H9 (cell line): Measurements from ENCODE around the gene EFNA5. TPM values are rescaled to one million over a fixed set of nuclear protein-coding genes. Genes with fewer than 3 reads are reported as not detected.

Source experiments
- DNase-seq: peaks from one replicate; pipeline ENCODE4 v3.0.0-alpha.2; 2017
- H2AFZ ChIP-seq: one replicate; pipeline ENCODE4 v1.6.1; 2013; ENCODE audit warnings: mild to moderate bottlenecking, low read length, control low read depth, moderate library complexity
- H2AK5ac ChIP-seq: 2 replicates; pipeline ENCODE4 v1.6.1; 2013; ENCODE audit warnings: low read length, control low read depth, mixed read lengths; ENCODE audit not compliant: insufficient read length
- H2BK120ac ChIP-seq: one replicate; pipeline ENCODE4 v1.6.1; 2013; ENCODE audit warnings: low read depth, mild to moderate bottlenecking, low read length, control low read depth, inconsistent platforms; ENCODE audit not compliant: poor library complexity, severe bottlenecking
- H2BK12ac ChIP-seq: 2 replicates; pipeline ENCODE4 v1.6.1; 2013; ENCODE audit warnings: low read length, control low read depth, mixed read lengths, low read depth; ENCODE audit not compliant: insufficient read length
- H2BK15ac ChIP-seq: 2 replicates; pipeline ENCODE4 v1.6.1; 2013; ENCODE audit warnings: low read depth, low read length, control low read depth
- H2BK20ac ChIP-seq: one replicate; pipeline ENCODE4 v1.6.1; 2013; ENCODE audit warnings: low read depth, mild to moderate bottlenecking, low read length, control low read depth, inconsistent platforms; ENCODE audit not compliant: poor library complexity, severe bottlenecking
- H2BK5ac ChIP-seq: 2 replicates; pipeline ENCODE4 v1.6.1; 2013; ENCODE audit warnings: low read length, control low read depth, mixed read lengths; ENCODE audit not compliant: insufficient read length
- H3K14ac ChIP-seq: 2 replicates; pipeline ENCODE4 v1.6.1; 2013; ENCODE audit warnings: low read length, control low read depth; ENCODE audit not compliant: insufficient read depth
- H3K18ac ChIP-seq: 2 replicates; pipeline ENCODE4 v1.6.1; 2013; ENCODE audit warnings: low read depth, mild to moderate bottlenecking, mixed read lengths, low read length, control low read depth; ENCODE audit not compliant: insufficient read length
- H3K23ac ChIP-seq: 2 replicates; pipeline ENCODE4 v1.6.1; 2013; ENCODE audit warnings: low read length, control low read depth, mixed read lengths, low read depth; ENCODE audit not compliant: insufficient read length
- H3K23me2 ChIP-seq: 2 replicates; pipeline ENCODE4 v1.6.1; 2013; ENCODE audit warnings: low read depth, mild to moderate bottlenecking, mixed read lengths, low read length, control low read depth; ENCODE audit not compliant: insufficient read length, poor library complexity, severe bottlenecking
- H3K27ac ChIP-seq: 2 replicates; pipeline ENCODE4 v1.5.1; 2013; ENCODE audit warnings: low read length, control low read depth, mixed read lengths, low read depth; ENCODE audit not compliant: insufficient read length
- H3K27me3 ChIP-seq: 2 replicates; pipeline ENCODE4 v1.6.1; 2013; ENCODE audit warnings: low read length, control low read depth, inconsistent platforms; ENCODE audit not compliant: insufficient read depth
- H3K4ac ChIP-seq: 2 replicates; pipeline ENCODE4 v1.6.1; 2013; ENCODE audit warnings: low read depth, mild to moderate bottlenecking, control low read depth, inconsistent platforms, low read length, moderate library complexity
- H3K4me1 ChIP-seq: 2 replicates; pipeline ENCODE4 v1.6.1; 2013; ENCODE audit warnings: low read length, control low read depth, inconsistent platforms; ENCODE audit not compliant: insufficient read depth
- H3K4me2 ChIP-seq: 2 replicates; pipeline ENCODE4 v1.6.1; 2013; ENCODE audit warnings: low read length, control low read depth, mixed read lengths; ENCODE audit not compliant: insufficient read length, insufficient read depth
- H3K56ac ChIP-seq: 2 replicates; pipeline ENCODE4 v1.6.1; 2013; ENCODE audit warnings: low read depth, mild to moderate bottlenecking, mixed read lengths, low read length, control low read depth; ENCODE audit not compliant: insufficient read length
- H3K79me1 ChIP-seq: 2 replicates; pipeline ENCODE4 v1.6.1; 2013; ENCODE audit warnings: low read depth, mild to moderate bottlenecking, moderate library complexity, low read length, control low read depth, inconsistent platforms; ENCODE audit not compliant: insufficient read depth, poor library complexity, severe bottlenecking
- H3K79me2 ChIP-seq: 2 replicates; pipeline ENCODE4 v1.6.1; 2013; ENCODE audit warnings: low read length, control low read depth, inconsistent platforms; ENCODE audit not compliant: insufficient read depth
- H3K9ac ChIP-seq: 2 replicates; pipeline ENCODE4 v1.6.1; 2013; ENCODE audit warnings: low read length, control low read depth, mixed read lengths; ENCODE audit not compliant: insufficient read length; ENCODE audit errors: extremely low read depth
- H3K9me3 ChIP-seq: one replicate; pipeline ENCODE4 v1.6.1; 2013; ENCODE audit warnings: low read depth, low read length, inconsistent platforms; ENCODE audit not compliant: control insufficient read depth
- H3T11ph ChIP-seq: one replicate; pipeline ENCODE4 v1.6.1; 2013; ENCODE audit warnings: mild to moderate bottlenecking, low read length, control low read depth, inconsistent platforms
- H4K20me1 ChIP-seq: one replicate; pipeline ENCODE4 v1.6.1; 2013; ENCODE audit not compliant: control insufficient read depth, insufficient read length, insufficient read depth
- H4K5ac ChIP-seq: 2 replicates; pipeline ENCODE4 v1.6.1; 2013; ENCODE audit warnings: low read depth, mild to moderate bottlenecking, mixed read lengths, low read length, control low read depth; ENCODE audit not compliant: insufficient read length
- H4K8ac ChIP-seq: replicated peaks from 2 replicates; pipeline ENCODE4 v1.6.1; 2013; ENCODE audit warnings: low read length, control low read depth, mixed read lengths, low read depth; ENCODE audit not compliant: insufficient read length
- H4K91ac ChIP-seq: 2 replicates; pipeline ENCODE4 v1.6.1; 2013; ENCODE audit warnings: low read depth, mild to moderate bottlenecking, moderate library complexity, mixed read lengths, low read length, control low read depth; ENCODE audit not compliant: insufficient read length
- H3K27ac Mint-ChIP-seq, 3 experiments: 2 replicates in 2 of 3; 3 replicates in 1 of 3; pipeline ENCODE4 v1.8.0; 2020 to 2021; ENCODE audit warnings: mixed read lengths in 3 of 3, mild to moderate bottlenecking in 1 of 3, moderate library complexity in 1 of 3
- H3K27me3 Mint-ChIP-seq: 2 replicates; pipeline ENCODE4 v1.8.0; 2021; ENCODE audit warnings: low read depth, mild to moderate bottlenecking, moderate library complexity, mixed read lengths
- H3K36me3 Mint-ChIP-seq, 3 experiments: 2 replicates in 2 of 3; 3 replicates in 1 of 3; pipeline ENCODE4 v1.8.0; 2020 to 2021; ENCODE audit warnings: low read depth in 3 of 3, mixed read lengths in 3 of 3; ENCODE audit not compliant: insufficient read depth in 1 of 3
- H3K4me1 Mint-ChIP-seq, 2 experiments: 2 replicates each; pipeline ENCODE4 v1.8.0; 2020; ENCODE audit warnings: mixed read lengths in 2 of 2
- H3K4me3 Mint-ChIP-seq, 2 experiments: 2 replicates in 1 of 2; 3 replicates in 1 of 2; pipeline ENCODE4 v1.8.0; 2020 to 2021; ENCODE audit warnings: mild to moderate bottlenecking in 2 of 2, mixed read lengths in 2 of 2, moderate library complexity in 1 of 2
- H3K9me3 Mint-ChIP-seq, 2 experiments: 2 replicates in 1 of 2; 3 replicates in 1 of 2; pipeline ENCODE4 v1.8.0; 2020; ENCODE audit warnings: mild to moderate bottlenecking in 2 of 2, mixed read lengths in 2 of 2, moderate library complexity in 1 of 2
- WGBS: extraction: QIAGEN DNeasy Blood & Tissue Kit; methylation state at CpG from one replicate; pipeline ENCODE4 v1.1.7; 2013; ENCODE audit warnings: missing lambda C conversion rate, low lambda C conversion rate, mixed read lengths; ENCODE audit not compliant: insufficient read length; ENCODE audit errors: extremely low coverage; 5-methylcytosine and 5-hydroxymethylcytosine counted together
- total RNA-seq: library from RNA; stranded (reverse); gene quantifications from 2 replicates; pipeline ENCODE4 v1.2.1, GENCODE V29; 2021
- TF ChIP-seq, protein P1 (sequence below): fragments of 200-600 bp; sonication (generic); conservative IDR thresholded peaks from 3 replicates; pipeline ENCODE4 v1.8.0; 2021; ENCODE audit warnings: antibody characterized with exemption, mild to moderate bottlenecking

EFNA5 gene
- total RNA-seq, 1 experiment from 2014 or later, result 20.4 TPM

DNA sequence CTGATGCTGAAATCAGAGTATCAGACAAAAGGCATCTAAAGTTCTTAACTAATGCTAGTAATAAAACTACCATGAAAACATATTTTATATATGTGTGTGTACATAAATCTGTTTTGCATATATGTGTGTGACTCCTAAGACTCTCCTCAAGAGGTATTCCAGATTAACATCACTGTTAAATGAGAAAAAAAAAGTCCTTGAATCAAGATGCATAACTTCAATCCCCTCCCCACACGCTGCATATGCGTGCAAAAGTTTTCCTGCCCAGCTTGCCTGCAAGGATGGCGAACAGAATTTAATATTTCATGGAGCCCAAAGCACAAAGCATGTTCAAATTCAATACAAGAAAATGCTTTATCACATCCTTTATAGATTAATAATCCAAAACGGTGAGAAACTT, 34.7 kb downstream of the EFNA5 start:
- no peaks in the 10 kb centered on the region for H4K20me1 ChIP-seq

More for the DNA sequence above, 34.7 kb downstream of the EFNA5 start:
- Histone ChIP-seq H3K79me2 (no peaks in the 10 kb centered on the region), H2BK120ac (no peak overlapping the region), H2BK5ac (no peak overlapping the region), H4K91ac (no peak overlapping the region), H3K18ac (no peak overlapping the region), H2AK5ac (no peak overlapping the region), H2AFZ (no peak overlapping the region), H3K14ac (no peak overlapping the region), H3K27me3 (no peaks in the 10 kb centered on the region), H2BK12ac (no peak overlapping the region), H3K9ac (no peak overlapping the region), H3K23ac (no peak overlapping the region), H4K8ac (no peak overlapping the region), H2BK15ac (no peak overlapping the region), H4K5ac (no peak overlapping the region), H3T11ph (no peak overlapping the region), H3K4ac (no peak overlapping the region), H3K23me2 (no peaks in the 10 kb centered on the region), H2BK20ac (no peak overlapping the region), H3K4me1 (peaks cover 2% of the 10 kb centered on the region; the same call in 1 of the 2 replicates), H3K9me3 (no peaks in the 10 kb centered on the region), H3K56ac (no peak overlapping the region), H3K79me1 (no peaks in the 10 kb centered on the region), H3K27ac (no peak overlapping the region), H3K4me2 (no peak overlapping the region)
- no CpG with 5 or more reads among the region's 4 CpGs for WGBS
- H3K27ac Mint-ChIP-seq, result no peak overlapping the region; a peak in 1 of 7 replicates
- no peaks in the 10 kb centered on the region for H3K9me3 Mint-ChIP-seq
- DNase-seq, result no peak
- TF ChIP-seq, protein P1, sequence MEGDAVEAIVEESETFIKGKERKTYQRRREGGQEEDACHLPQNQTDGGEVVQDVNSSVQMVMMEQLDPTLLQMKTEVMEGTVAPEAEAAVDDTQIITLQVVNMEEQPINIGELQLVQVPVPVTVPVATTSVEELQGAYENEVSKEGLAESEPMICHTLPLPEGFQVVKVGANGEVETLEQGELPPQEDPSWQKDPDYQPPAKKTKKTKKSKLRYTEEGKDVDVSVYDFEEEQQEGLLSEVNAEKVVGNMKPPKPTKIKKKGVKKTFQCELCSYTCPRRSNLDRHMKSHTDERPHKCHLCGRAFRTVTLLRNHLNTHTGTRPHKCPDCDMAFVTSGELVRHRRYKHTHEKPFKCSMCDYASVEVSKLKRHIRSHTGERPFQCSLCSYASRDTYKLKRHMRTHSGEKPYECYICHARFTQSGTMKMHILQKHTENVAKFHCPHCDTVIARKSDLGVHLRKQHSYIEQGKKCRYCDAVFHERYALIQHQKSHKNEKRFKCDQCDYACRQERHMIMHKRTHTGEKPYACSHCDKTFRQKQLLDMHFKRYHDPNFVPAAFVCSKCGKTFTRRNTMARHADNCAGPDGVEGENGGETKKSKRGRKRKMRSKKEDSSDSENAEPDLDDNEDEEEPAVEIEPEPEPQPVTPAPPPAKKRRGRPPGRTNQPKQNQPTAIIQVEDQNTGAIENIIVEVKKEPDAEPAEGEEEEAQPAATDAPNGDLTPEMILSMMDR, result no peak
- no peaks in the 10 kb centered on the region; a peak in 1 of 7 replicates for H3K36me3 Mint-ChIP-seq
- H3K4me1 Mint-ChIP-seq, result peaks cover 41 to 48% of the 10 kb centered on the region in 2 experiments
- no peaks in the 10 kb centered on the region for H3K27me3 Mint-ChIP-seq
- no peak overlapping the region for H3K4me3 Mint-ChIP-seq
